ENCODE measurements around the gene DNAJC4. TPM values are rescaled to one million over a fixed set of nuclear protein-coding genes. Genes with fewer than 3 reads are reported as not detected.
A peak's percentile ranks its signal among the peaks of the same experiment; 100 is the strongest.

The DNAJC4 gene
- total and polyA plus RNA-seq, 2 of the 8 experiments (the other 6 are each of a cell fraction or from before 2014, with no cell fraction given) = 14.6 to 31.0 TPM

- 0 out of 2 replicates have a peak, but pooled peaks have one; percentile 4 for TF ChIP-seq TCF12 (IDR thresholded peaks at IDR 0.05; ENCODE audit: low read depth, low read length)
- TF ChIP-seq SP2 (IDR thresholded peaks at IDR 0.05; ENCODE audit: low read length) = no peak
- no peak for TF ChIP-seq SRF (IDR thresholded peaks at IDR 0.05; ENCODE audit: low read depth, low read length)
- TF ChIP-seq SP1 (IDR thresholded peaks at IDR 0.05; ENCODE audit: low read depth, low read length) = peak; percentile 62; the same call in 1 of the 2 replicates
- peak; percentile 76 for TF ChIP-seq KDM4A (IDR thresholded peaks at IDR 0.05; ENCODE audit: low read depth, low read length, severe bottlenecking)
- TF ChIP-seq TBP (IDR thresholded peaks at IDR 0.05; ENCODE audit: low read depth, low read length) = peak; percentile 30; the same call in 1 of the 2 replicates
- TF ChIP-seq SP4 (IDR thresholded peaks at IDR 0.05; ENCODE audit: low read length) = 0 out of 2 replicates have a peak, but pooled peaks have one; percentile 23
- peak; percentile 46 for TF ChIP-seq ASH2L (IDR thresholded peaks at IDR 0.05; ENCODE audit: low read length)
- no peak for TF ChIP-seq BRCA1 (IDR thresholded peaks at IDR 0.05; ENCODE audit: low read depth, low read length)
- TF ChIP-seq SIN3A (conservative IDR thresholded peaks at IDR 0.05 in 1 of 2, IDR thresholded peaks at IDR 0.05 in 1 of 2; ENCODE audit: low read depth in 1 of 2, low read length in 2 of 2) = peak in 1 of 2 experiments; percentile 93; a peak in 2 of 4 replicates
- TF ChIP-seq CREB1 (IDR thresholded peaks at IDR 0.05) = peak; percentile 75
Measured at GRCh38 chr11:64230171-64230984, at the start of gene DNAJC4 (continued).

Measured in H1 (cell line).